ENCODE results near the gene FGF14.
"Not testable (repeated sequence)": the region's sequence is repeated elsewhere in the genome, so short reads cannot be mapped to it uniquely, and the experiment has no call there.

Gene FGF14

GRCh38 chr13:102012299-102013293 lies 389.3 kb downstream of the FGF14 start:
- no peaks in the 10 kb centered on the region for H3K36me3 Mint-ChIP-seq
- DNase-seq (no peak), ATAC-seq (replicated peaks) (no peak)
- no peaks in the 10 kb centered on the region for H3K27me3 Mint-ChIP-seq
- H3K27ac Mint-ChIP-seq, result no peak overlapping the region
- no peaks in the 10 kb centered on the region for H3K4me1 Mint-ChIP-seq
- H3K4me3 Mint-ChIP-seq, result no peak overlapping the region
- H3K9me3 Mint-ChIP-seq, result peaks cover under 1 to 2% of the 10 kb centered on the region in 2 donors

GRCh38 chr13:102011455-102011854 lies 390.4 kb downstream of the FGF14 start:
- not testable (repeated sequence) for H3K36me3 Mint-ChIP-seq; ATAC-seq (replicated peaks); H3K27ac Mint-ChIP-seq; DNase-seq; H3K4me3 Mint-ChIP-seq; H3K27me3 Mint-ChIP-seq; H3K4me1 Mint-ChIP-seq; H3K9me3 Mint-ChIP-seq

GRCh38 chr13:102003848-102004570 lies 397.8 kb downstream of the FGF14 start:
- H3K27me3 Mint-ChIP-seq, result no peaks in the 10 kb centered on the region
- H3K4me3 Mint-ChIP-seq, result no peak overlapping the region
- H3K9me3 Mint-ChIP-seq, result peaks cover 0 to 5% of the 10 kb centered on the region in 2 donors
- H3K27ac Mint-ChIP-seq, result no peak overlapping the region
- ATAC-seq (replicated peaks) (no peak), DNase-seq (no peak)
- no peaks in the 10 kb centered on the region for H3K36me3 Mint-ChIP-seq
- no peaks in the 10 kb centered on the region for H3K4me1 Mint-ChIP-seq

GRCh38 chr13:102002287-102002686 lies 399.6 kb downstream of the FGF14 start:
- peaks cover 0 to 5% of the 10 kb centered on the region in 2 donors for H3K9me3 Mint-ChIP-seq
- H3K27ac Mint-ChIP-seq, result no peak overlapping the region
- no peaks in the 10 kb centered on the region for H3K27me3 Mint-ChIP-seq
- DNase-seq, result no peak
- no peak for ATAC-seq (replicated peaks)
- no peak overlapping the region for H3K4me3 Mint-ChIP-seq
- H3K36me3 Mint-ChIP-seq, result no peaks in the 10 kb centered on the region
- no peaks in the 10 kb centered on the region for H3K4me1 Mint-ChIP-seq

GRCh38 chr13:102000764-102001163 lies 401.1 kb downstream of the FGF14 start:
- ATAC-seq (replicated peaks) (no peak), DNase-seq (no peak)
- Mint-ChIP-seq H3K27me3 (no peaks in the 10 kb centered on the region), H3K27ac (no peak overlapping the region), H3K36me3 (no peaks in the 10 kb centered on the region), H3K9me3 (peaks cover 0 to 5% of the 10 kb centered on the region in 2 donors), H3K4me1 (no peaks in the 10 kb centered on the region), H3K4me3 (no peak overlapping the region)

GRCh38 chr13:101998129-101998528 lies 403.7 kb downstream of the FGF14 start:
- Mint-ChIP-seq H3K4me3 (no peak overlapping the region), H3K4me1 (no peaks in the 10 kb centered on the region), H3K27ac (no peak overlapping the region), H3K36me3 (no peaks in the 10 kb centered on the region), H3K9me3 (peaks cover 0 to 1% of the 10 kb centered on the region in 2 donors), H3K27me3 (no peaks in the 10 kb centered on the region)
- no peak for DNase-seq
- no peak for ATAC-seq (replicated peaks)

- no peaks in the 10 kb centered on the region for H3K27me3 Mint-ChIP-seq
- DNase-seq (no peak), ATAC-seq (replicated peaks) (no peak)
- no peaks in the 10 kb centered on the region for H3K4me1 Mint-ChIP-seq
- no peaks in the 10 kb centered on the region for H3K36me3 Mint-ChIP-seq
- no peak overlapping the region for H3K4me3 Mint-ChIP-seq
- peaks cover 0 to 1% of the 10 kb centered on the region in 2 donors for H3K9me3 Mint-ChIP-seq
- no peak overlapping the region for H3K27ac Mint-ChIP-seq
These were observed 404.9 kb downstream of the FGF14 start for GRCh38 chr13:101996954-101997353.

- H3K27me3 Mint-ChIP-seq, result no peaks in the 10 kb centered on the region
- H3K36me3 Mint-ChIP-seq, result no peaks in the 10 kb centered on the region
- DNase-seq (no peak), ATAC-seq (replicated peaks) (no peak)
- peaks cover 3 to 5% of the 10 kb centered on the region in 2 donors for H3K9me3 Mint-ChIP-seq
- H3K4me1 Mint-ChIP-seq, result no peaks in the 10 kb centered on the region
- H3K27ac Mint-ChIP-seq, result no peak overlapping the region
- H3K4me3 Mint-ChIP-seq, result no peak overlapping the region
These were observed 412.0 kb downstream of the FGF14 start for GRCh38 chr13:101989798-101990350.

GRCh38 chr13:101988140-101988539 lies 413.7 kb downstream of the FGF14 start:
- no peak overlapping the region for H3K4me3 Mint-ChIP-seq
- ATAC-seq (replicated peaks) (no peak), DNase-seq (no peak)
- peaks cover 3 to 5% of the 10 kb centered on the region in 2 donors for H3K9me3 Mint-ChIP-seq
- H3K36me3 Mint-ChIP-seq, result no peaks in the 10 kb centered on the region
- H3K27ac Mint-ChIP-seq, result no peak overlapping the region
- no peaks in the 10 kb centered on the region for H3K27me3 Mint-ChIP-seq
- no peaks in the 10 kb centered on the region for H3K4me1 Mint-ChIP-seq

GRCh38 chr13:101986316-101986715 lies 415.5 kb downstream of the FGF14 start:
- Mint-ChIP-seq H3K27ac (no peak overlapping the region), H3K4me3 (no peak overlapping the region), H3K9me3 (peaks cover 4 to 5% of the 10 kb centered on the region in 2 donors), H3K36me3 (no peaks in the 10 kb centered on the region), H3K27me3 (no peaks in the 10 kb centered on the region), H3K4me1 (no peaks in the 10 kb centered on the region)
- ATAC-seq (replicated peaks), result no peak
- no peak for DNase-seq

GRCh38 chr13:101985321-101985720 lies 416.5 kb downstream of the FGF14 start:
- H3K27ac Mint-ChIP-seq, result no peak overlapping the region
- no peak for ATAC-seq (replicated peaks)
- no peak overlapping the region for H3K4me3 Mint-ChIP-seq
- H3K36me3 Mint-ChIP-seq, result no peaks in the 10 kb centered on the region
- no peaks in the 10 kb centered on the region for H3K27me3 Mint-ChIP-seq
- no peaks in the 10 kb centered on the region for H3K4me1 Mint-ChIP-seq
- H3K9me3 Mint-ChIP-seq, result peaks cover 5% of the 10 kb centered on the region in 2 donors
- no peak for DNase-seq

- no peak overlapping the region for H3K27ac Mint-ChIP-seq
- no peaks in the 10 kb centered on the region for H3K4me1 Mint-ChIP-seq
- DNase-seq (no peak), ATAC-seq (replicated peaks) (no peak)
- no peaks in the 10 kb centered on the region for H3K36me3 Mint-ChIP-seq
- H3K4me3 Mint-ChIP-seq, result no peak overlapping the region
- no peaks in the 10 kb centered on the region for H3K27me3 Mint-ChIP-seq
- peaks cover 1 to 2% of the 10 kb centered on the region in 2 donors for H3K9me3 Mint-ChIP-seq
These were observed 418.9 kb downstream of the FGF14 start for GRCh38 chr13:101982903-101983302.

GRCh38 chr13:101979825-101980224 lies 422.0 kb downstream of the FGF14 start:
- no peak for ATAC-seq (replicated peaks)

GRCh38 chr13:101978552-101979315 lies 423.1 kb downstream of the FGF14 start:
- H3K36me3 Mint-ChIP-seq, result no peaks in the 10 kb centered on the region
- H3K4me1 Mint-ChIP-seq, result no peaks in the 10 kb centered on the region
- ATAC-seq (replicated peaks) (no peak), DNase-seq (no peak)
- no peak overlapping the region for H3K4me3 Mint-ChIP-seq
- H3K27me3 Mint-ChIP-seq, result no peaks in the 10 kb centered on the region
- peaks cover 0 to 2% of the 10 kb centered on the region in 2 donors for H3K9me3 Mint-ChIP-seq
- H3K27ac Mint-ChIP-seq, result no peak overlapping the region

More at GRCh38 chr13:101979825-101980224, 422.0 kb downstream of the FGF14 start:
- no peak overlapping the region for H3K4me3 Mint-ChIP-seq
- no peaks in the 10 kb centered on the region for H3K27me3 Mint-ChIP-seq
- H3K9me3 Mint-ChIP-seq, result peaks cover 0 to 2% of the 10 kb centered on the region in 2 donors
- no peaks in the 10 kb centered on the region for H3K36me3 Mint-ChIP-seq
- no peaks in the 10 kb centered on the region for H3K4me1 Mint-ChIP-seq
- H3K27ac Mint-ChIP-seq, result no peak overlapping the region
- DNase-seq, result no peak
